ENCODE results near the gene SLC13A4. TPM values are rescaled to one million over a fixed set of nuclear protein-coding genes. Genes with fewer than 3 reads are reported as not detected.
A peak's percentile ranks its signal among the peaks of the same experiment; 100 is the strongest.

SLC13A4 gene
- total and polyA plus RNA-seq, 2 of the 4 experiments (the other 2 are of a cell fraction) = 0.10 TPM; not detected in 1

GRCh38 chr7:135659159-135659846 is 68.7 kb downstream of the SLC13A4 start:
- DNase-seq (peak; percentile 39), ATAC-seq (ENCODE audit: low read depth) (no peak)
- H4K5ac ChIP-seq (ENCODE audit: low read depth, low read length) = peak overlapping the region; percentile 72; the same call in 1 of the 2 replicates
- CTCF ChIA-PET = interaction anchor here (0.9 to 1.7 kb wide), 2 partner anchors 12 to 14 kb away, joined by 3 to 5 read pairs; no protein-coding TSS in a partner anchor
- dilution Hi-C loops (cut with HindIII; ENCODE audit: low sequenced_read_pairs, unreplicated experiment) (no loop called here), intact Hi-C loops (cut with micrococcal nuclease) (no loop called here), in situ Hi-C loops (cut with MboI; ENCODE audit: low sequenced_read_pairs) (no loop called here)
- no peak overlapping the region for H2BK5ac ChIP-seq (ENCODE audit: low read depth, low read length, poor library complexity, severe bottlenecking)
- no peak overlapping the region for H3K4me3 ChIP-seq (ENCODE audit: insufficient read depth, low read depth, low read length)
- H2BK20ac ChIP-seq (ENCODE audit: low read depth, low read length) = no peak overlapping the region; the same call in 1 of the 2 replicates
- no peak overlapping the region for H3K14ac ChIP-seq (replicated peaks; ENCODE audit: low read depth, low read length)
- peaks cover 7% of the 10 kb centered on the region for H3K4me1 ChIP-seq (ENCODE audit: control insufficient read depth, insufficient read depth, low read length)
- H3K79me1 ChIP-seq (ENCODE audit: low read depth in 1 of 2, low read length in 2 of 2) = peaks cover 0 to 7% of the 10 kb centered on the region in 2 experiments; a peak in 2 of 4 replicates
- H3K18ac ChIP-seq (ENCODE audit: low read depth, low read length) = no peak overlapping the region
- no peak overlapping the region for H2AK9ac ChIP-seq (replicated peaks; ENCODE audit: low read depth, low read length, poor library complexity)
- H3K9ac ChIP-seq (ENCODE audit: low read depth, low read length) = no peak overlapping the region
- no peak overlapping the region for H3K56ac ChIP-seq (ENCODE audit: extremely low read depth, insufficient read depth, low read length)
- H2BK120ac ChIP-seq (ENCODE audit: low read depth, low read length) = peak overlapping the region; percentile 22; the same call in 1 of the 2 replicates
- no peak overlapping the region for H3K27ac ChIP-seq (ENCODE audit: insufficient read depth, low read length)
- H2AK5ac ChIP-seq (ENCODE audit: low read depth, low read length) = peak overlapping the region; percentile 16; the same call in 1 of the 2 replicates
- H3K9me3 ChIP-seq (ENCODE audit: control insufficient read depth, insufficient read depth, low read length) = no peaks in the 10 kb centered on the region
- no peak overlapping the region for H4K91ac ChIP-seq (ENCODE audit: insufficient read depth, low read depth, low read length)
- H2AFZ ChIP-seq (replicated peaks; ENCODE audit: low read length, poor library complexity) = no peak overlapping the region
- H3K9me1 ChIP-seq (ENCODE audit: insufficient read depth, low read length) = peaks cover 8% of the 10 kb centered on the region; the same call in 1 of the 2 replicates
- POLR2A ChIA-PET (ENCODE audit: unreplicated experiment) = no interaction called here
- H4K20me1 ChIP-seq (ENCODE audit: insufficient read depth, low read length) = 0 out of 2 replicates have a peak, but pooled peaks cover 3% of the 10 kb centered on the region
- no peaks in the 10 kb centered on the region for H3K27me3 ChIP-seq (ENCODE audit: control insufficient read depth, insufficient read depth, low read length)
- H4K8ac ChIP-seq (ENCODE audit: low read depth in 2 of 2, low read length in 2 of 2) = peak overlapping the region; percentile 35 to 79; a peak in 3 of 4 replicates
- H3K36me3 ChIP-seq (ENCODE audit: control insufficient read depth, insufficient read depth, low read length) = no peaks in the 10 kb centered on the region
- H3K4me2 ChIP-seq (ENCODE audit: low read depth, low read length) = no peak overlapping the region
- H3K4ac ChIP-seq (ENCODE audit: low read depth, low read length) = peak overlapping the region; percentile 66; the same call in 1 of the 2 replicates
- H2BK15ac ChIP-seq (ENCODE audit: low read depth, low read length) = no peak overlapping the region
- no TSS peak for BruUV-seq (replicated peaks)
- H3K23ac ChIP-seq (ENCODE audit: low read depth, low read length) = no peak overlapping the region
- 100% methylated on average over 1 of the region's 9 CpGs; no CpG with 5 or more reads in 1 of the 2 experiments for WGBS, 2 experiments (ENCODE audit: extremely low coverage in 2 of 2, insufficient read length in 1 of 2)
- TF ChIP-seq, protein P1, sequence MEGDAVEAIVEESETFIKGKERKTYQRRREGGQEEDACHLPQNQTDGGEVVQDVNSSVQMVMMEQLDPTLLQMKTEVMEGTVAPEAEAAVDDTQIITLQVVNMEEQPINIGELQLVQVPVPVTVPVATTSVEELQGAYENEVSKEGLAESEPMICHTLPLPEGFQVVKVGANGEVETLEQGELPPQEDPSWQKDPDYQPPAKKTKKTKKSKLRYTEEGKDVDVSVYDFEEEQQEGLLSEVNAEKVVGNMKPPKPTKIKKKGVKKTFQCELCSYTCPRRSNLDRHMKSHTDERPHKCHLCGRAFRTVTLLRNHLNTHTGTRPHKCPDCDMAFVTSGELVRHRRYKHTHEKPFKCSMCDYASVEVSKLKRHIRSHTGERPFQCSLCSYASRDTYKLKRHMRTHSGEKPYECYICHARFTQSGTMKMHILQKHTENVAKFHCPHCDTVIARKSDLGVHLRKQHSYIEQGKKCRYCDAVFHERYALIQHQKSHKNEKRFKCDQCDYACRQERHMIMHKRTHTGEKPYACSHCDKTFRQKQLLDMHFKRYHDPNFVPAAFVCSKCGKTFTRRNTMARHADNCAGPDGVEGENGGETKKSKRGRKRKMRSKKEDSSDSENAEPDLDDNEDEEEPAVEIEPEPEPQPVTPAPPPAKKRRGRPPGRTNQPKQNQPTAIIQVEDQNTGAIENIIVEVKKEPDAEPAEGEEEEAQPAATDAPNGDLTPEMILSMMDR (conservative IDR thresholded peaks at IDR 0.05; ENCODE audit: low read depth, low read length) = no peak
- TF ChIP-seq CEBPB (IDR thresholded peaks at IDR 0.05; ENCODE audit: low read depth, low read length) (no peak), FOS (IDR thresholded peaks at IDR 0.05; ENCODE audit: low read depth, low read length) (no peak), MAZ (IDR thresholded peaks at IDR 0.05; ENCODE audit: borderline replicate concordance, low read depth, low read length) (no peak), BHLHE40 (IDR thresholded peaks at IDR 0.05; ENCODE audit: low read depth, low read length) (no peak), MAFK (IDR thresholded peaks at IDR 0.05; ENCODE audit: low read depth, low read length) (no peak), CHD1 (IDR thresholded peaks at IDR 0.05; ENCODE audit: low read depth, low read length) (no peak), POLR2A (IDR thresholded peaks at IDR 0.05; ENCODE audit: low read depth, low read length) (no peak), RAD21 (IDR thresholded peaks at IDR 0.05; ENCODE audit: low read length) (no peak), MXI1 (IDR thresholded peaks at IDR 0.05; ENCODE audit: borderline replicate concordance, low read depth, low read length) (no peak), RFX5 (IDR thresholded peaks at IDR 0.05; ENCODE audit: low read depth, low read length) (no peak), NFE2L2 (IDR thresholded peaks at IDR 0.05; ENCODE audit: low read depth, low read length) (no peak), SMC3 (IDR thresholded peaks at IDR 0.05; ENCODE audit: low read depth, low read length) (no peak)
- TF ChIP-seq, protein P2, sequence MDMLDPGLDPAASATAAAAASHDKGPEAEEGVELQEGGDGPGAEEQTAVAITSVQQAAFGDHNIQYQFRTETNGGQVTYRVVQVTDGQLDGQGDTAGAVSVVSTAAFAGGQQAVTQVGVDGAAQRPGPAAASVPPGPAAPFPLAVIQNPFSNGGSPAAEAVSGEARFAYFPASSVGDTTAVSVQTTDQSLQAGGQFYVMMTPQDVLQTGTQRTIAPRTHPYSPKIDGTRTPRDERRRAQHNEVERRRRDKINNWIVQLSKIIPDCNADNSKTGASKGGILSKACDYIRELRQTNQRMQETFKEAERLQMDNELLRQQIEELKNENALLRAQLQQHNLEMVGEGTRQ (IDR thresholded peaks at IDR 0.05; ENCODE audit: low read depth, low read length) = no peak
- TF ChIP-seq, protein P3, sequence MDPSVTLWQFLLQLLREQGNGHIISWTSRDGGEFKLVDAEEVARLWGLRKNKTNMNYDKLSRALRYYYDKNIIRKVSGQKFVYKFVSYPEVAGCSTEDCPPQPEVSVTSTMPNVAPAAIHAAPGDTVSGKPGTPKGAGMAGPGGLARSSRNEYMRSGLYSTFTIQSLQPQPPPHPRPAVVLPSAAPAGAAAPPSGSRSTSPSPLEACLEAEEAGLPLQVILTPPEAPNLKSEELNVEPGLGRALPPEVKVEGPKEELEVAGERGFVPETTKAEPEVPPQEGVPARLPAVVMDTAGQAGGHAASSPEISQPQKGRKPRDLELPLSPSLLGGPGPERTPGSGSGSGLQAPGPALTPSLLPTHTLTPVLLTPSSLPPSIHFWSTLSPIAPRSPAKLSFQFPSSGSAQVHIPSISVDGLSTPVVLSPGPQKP (IDR thresholded peaks at IDR 0.05; ENCODE audit: borderline replicate concordance, low read depth, low read length) = no peak

All from IMR-90 (cell line).